HCT116 (cell line): ENCODE results near the gene LCLAT1. TPM values are rescaled to one million over a fixed set of nuclear protein-coding genes. Genes with fewer than 3 reads are reported as not detected.
"Not testable (repeated sequence)": the region's sequence is repeated elsewhere in the genome, so short reads cannot be mapped to it uniquely, and the experiment has no call there.

Source experiments
- ATAC-seq: fragments of 200-7000 bp; cut with Tn5 transposase; 2 replicates; pipeline ENCODE4 v1.9.1; 2020; ENCODE audit warnings: mild to moderate bottlenecking, moderate library complexity
- BruUV-seq: library from RNA; stranded (reverse); fragments of 400-500 nt; replicated peaks from 2 replicates; lab custom pipeline; 2021; lab: Mats Ljungman, UMichigan
- CTCF ChIA-PET: fragments of 300-600 bp; sonication (Branson Sonifier 250); formaldehyde crosslinking; loops from one replicate; lab custom pipeline; 2021; ENCODE audit warnings: antibody characterized with exemption; lab: Charles Lee
- POLR2A ChIA-PET: fragments of 300-600, 350-600 bp; sonication (Branson Sonifier 250); formaldehyde crosslinking; loops from one replicate; lab custom pipeline; 2021; ENCODE audit warnings: antibody characterized with exemption; lab: Charles Lee
- RAD21 ChIA-PET, 2 experiments: fragments of 300-600 bp; sonication (Branson Sonifier 250); formaldehyde crosslinking; loops; one replicate each; lab custom pipeline; 2023; ENCODE audit warnings: low total read pairs in 2 of 2; ENCODE audit not compliant: uncharacterized antibody in 2 of 2, unreplicated experiment in 2 of 2, low non-redundant PET in 1 of 2; lab: Charles Lee
- DNase-seq: peaks from one replicate; pipeline ENCODE4 v3.0.0-alpha.2; 2010; ENCODE audit warnings: low read depth, low spot score
- H2AFZ ChIP-seq: fragments of 200-600 bp; shearing (Covaris generic), sonication (generic); 2 replicates; pipeline ENCODE4 v1.6.1; 2017; ENCODE audit warnings: low read depth, mixed run types, mixed read lengths, antibody characterized with exemption, low read length; ENCODE audit not compliant: poor library complexity, severe bottlenecking
- H3K27ac ChIP-seq: 2 replicates; pipeline ENCODE4 v1.5.1; 2012; ENCODE audit warnings: low read depth, low read length
- H3K27me3 ChIP-seq: fragments of 200-600 bp; sonication (generic); 2 replicates; pipeline ENCODE4 v1.6.1; 2016; ENCODE audit warnings: mixed run types, low read length, mixed read lengths; ENCODE audit not compliant: insufficient read depth
- H3K36me3 ChIP-seq, 2 experiments: fragments of 200-500 bp in 1 of 2; fragments of 200-600 bp in 1 of 2; sonication (Bioruptor generic) in 1 of 2; sonication (generic) in 1 of 2; 2 replicates each; pipeline versions ENCODE4 v1.5.1 to v1.6.1; 2014 to 2016; ENCODE audit warnings: low read length in 2 of 2, inconsistent platforms in 1 of 2, mixed read lengths in 1 of 2, mixed run types in 1 of 2; ENCODE audit not compliant: insufficient read depth in 2 of 2, control insufficient read depth in 1 of 2
- H3K4me1 ChIP-seq, 2 experiments: fragments of 200-600 bp in 1 of 2; sonication (generic) in 1 of 2; 2 replicates each; pipeline versions ENCODE4 v1.5.1 to v1.6.1; 2012 to 2017; ENCODE audit warnings: low read length in 2 of 2, inconsistent platforms in 1 of 2, mild to moderate bottlenecking in 1 of 2, mixed read lengths in 1 of 2, mixed run types in 1 of 2, moderate library complexity in 1 of 2; ENCODE audit not compliant: insufficient read depth in 2 of 2, control insufficient read depth in 1 of 2
- H3K4me2 ChIP-seq: fragments of 200-600 bp; sonication (generic); 2 replicates; pipeline ENCODE4 v1.6.1; 2017; ENCODE audit warnings: mixed run types, low read length, mixed read lengths
- H3K4me3 ChIP-seq, 2 experiments: fragments of 200-600 bp in 1 of 2; sonication (generic) in 1 of 2; replicated peaks in 1 of 2; 2 replicates each; pipeline ENCODE4 v1.5.1; 2011 to 2016; ENCODE audit warnings: low read length in 2 of 2, control low read depth in 1 of 2, low read depth in 1 of 2, mild to moderate bottlenecking in 1 of 2, mixed read lengths in 1 of 2, mixed run types in 1 of 2
- H3K79me2 ChIP-seq: fragments of 200-600 bp; sonication (generic); 2 replicates; pipeline ENCODE4 v1.6.1; 2017; ENCODE audit warnings: mild to moderate bottlenecking, mixed run types, low read length, moderate library complexity, mixed read lengths; ENCODE audit not compliant: insufficient read depth
- H3K9ac ChIP-seq: fragments of 200-600 bp; sonication (generic); 2 replicates; pipeline ENCODE4 v1.6.1; 2016; ENCODE audit warnings: low read length, mixed read lengths
- H3K9me2 ChIP-seq: fragments of 200-600 bp; sonication (generic), shearing (Covaris generic); 2 replicates; pipeline ENCODE4 v1.6.1; 2017; ENCODE audit warnings: mixed run types, mild to moderate bottlenecking, moderate library complexity; ENCODE audit not compliant: insufficient read depth
- H3K9me3 ChIP-seq, 2 experiments: fragments of 200-500 bp in 1 of 2; fragments of 200-600 bp in 1 of 2; sonication (Bioruptor generic) in 1 of 2; sonication (generic) in 1 of 2; 2 replicates each; pipeline ENCODE4 v1.6.1; 2014 to 2017; ENCODE audit warnings: low read length in 2 of 2, mixed read lengths in 2 of 2, inconsistent platforms in 1 of 2, low read depth in 1 of 2, mild to moderate bottlenecking in 1 of 2, mixed run types in 1 of 2, moderate library complexity in 1 of 2; ENCODE audit not compliant: control insufficient read depth in 1 of 2, insufficient read depth in 1 of 2
- H4K20me1 ChIP-seq: fragments of 200-600 bp; sonication (generic), shearing (Covaris generic); 2 replicates; pipeline ENCODE4 v1.6.1; 2017; ENCODE audit warnings: mixed run types, mild to moderate bottlenecking, moderate library complexity; ENCODE audit not compliant: insufficient read depth
- EGR1 ChIP-seq: IDR thresholded peaks from 2 replicates; pipeline ENCODE4 v1.6.1; 2012; ENCODE audit warnings: low read depth
- ELF1 ChIP-seq: IDR thresholded peaks from 2 replicates; pipeline ENCODE4 v1.6.1; 2012; ENCODE audit warnings: low read depth, borderline replicate concordance
- EZH2phosphoT487 ChIP-seq: fragments of 200-600 bp; IDR thresholded peaks from 2 replicates; pipeline ENCODE4 v1.6.1; 2018; ENCODE audit warnings: antibody characterized with exemption, borderline replicate concordance
- JUND ChIP-seq: IDR thresholded peaks from 2 replicates; pipeline ENCODE4 v1.6.1; 2012
- POLR2AphosphoS5 ChIP-seq: IDR thresholded peaks from 2 replicates; pipeline ENCODE4 v1.6.1; 2011; ENCODE audit warnings: mild to moderate bottlenecking, low read depth, low read length, moderate library complexity
- SRF ChIP-seq: IDR thresholded peaks from 2 replicates; pipeline ENCODE4 v1.6.1; 2012; ENCODE audit warnings: low read depth
- TCF7L2 ChIP-seq: IDR thresholded peaks from 2 replicates; pipeline ENCODE4 v1.7.0; 2011; ENCODE audit warnings: borderline replicate concordance, inconsistent platforms; ENCODE audit not compliant: insufficient read depth, insufficient read length; ENCODE audit errors: extremely low read depth
- YY1 ChIP-seq: IDR thresholded peaks from 2 replicates; pipeline ENCODE4 v1.6.1; 2011; ENCODE audit warnings: low read length, low read depth, moderate library complexity, mild to moderate bottlenecking; ENCODE audit not compliant: insufficient replicate concordance; ENCODE audit errors: extremely low read depth
- intact Hi-C: fragments of 100-400 bp; cut with micrococcal nuclease; formaldehyde crosslinking; loops from 2 replicates; pipeline ENCODE4 v1.10.0; 2022
- total RNA-seq: library from RNA; stranded (reverse); gene quantifications from one replicate; pipeline ENCODE4 v1.2.1, GENCODE V29; 2021; ENCODE audit not compliant: unreplicated experiment
- TF ChIP-seq, protein P1 (sequence below), 3 experiments: fragments of 200-600 bp in 1 of 3; sonication (generic) in 1 of 3; IDR thresholded peaks in 2 of 3; conservative IDR thresholded peaks in 1 of 3; 2 replicates each; pipeline ENCODE4 v1.5.1; 2012 to 2017; ENCODE audit warnings: low read depth in 2 of 3, low read length in 2 of 3, antibody characterized with exemption in 1 of 3, borderline replicate concordance in 1 of 3, control low read depth in 1 of 3, mild to moderate bottlenecking in 1 of 3, mixed read lengths in 1 of 3, mixed run types in 1 of 3, moderate library complexity in 1 of 3; ENCODE audit not compliant: insufficient read depth in 1 of 3

LCLAT1 gene
- total RNA-seq, 1 experiment from 2014 or later = 36.2 TPM

DNA sequence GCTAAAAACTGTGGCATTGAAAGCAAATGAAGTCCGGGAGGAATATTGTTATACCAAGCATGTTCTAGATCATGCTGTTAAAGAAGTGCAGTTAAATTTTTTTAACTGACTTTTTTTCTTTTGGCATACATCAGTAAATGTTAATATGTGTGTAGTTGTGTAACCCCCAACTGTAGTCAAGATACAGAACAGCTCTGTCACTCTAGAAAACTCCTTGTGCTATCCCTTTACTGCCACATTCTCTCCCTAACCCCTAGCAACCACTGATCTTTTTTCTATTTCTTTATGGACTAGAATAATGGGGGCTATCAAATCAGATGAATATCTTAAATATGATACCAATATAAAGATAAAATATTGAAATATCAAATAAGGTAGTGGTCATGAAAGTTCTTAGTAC lies 46.4 kb downstream of the LCLAT1 start (continued):
- TF ChIP-seq, protein P1, sequence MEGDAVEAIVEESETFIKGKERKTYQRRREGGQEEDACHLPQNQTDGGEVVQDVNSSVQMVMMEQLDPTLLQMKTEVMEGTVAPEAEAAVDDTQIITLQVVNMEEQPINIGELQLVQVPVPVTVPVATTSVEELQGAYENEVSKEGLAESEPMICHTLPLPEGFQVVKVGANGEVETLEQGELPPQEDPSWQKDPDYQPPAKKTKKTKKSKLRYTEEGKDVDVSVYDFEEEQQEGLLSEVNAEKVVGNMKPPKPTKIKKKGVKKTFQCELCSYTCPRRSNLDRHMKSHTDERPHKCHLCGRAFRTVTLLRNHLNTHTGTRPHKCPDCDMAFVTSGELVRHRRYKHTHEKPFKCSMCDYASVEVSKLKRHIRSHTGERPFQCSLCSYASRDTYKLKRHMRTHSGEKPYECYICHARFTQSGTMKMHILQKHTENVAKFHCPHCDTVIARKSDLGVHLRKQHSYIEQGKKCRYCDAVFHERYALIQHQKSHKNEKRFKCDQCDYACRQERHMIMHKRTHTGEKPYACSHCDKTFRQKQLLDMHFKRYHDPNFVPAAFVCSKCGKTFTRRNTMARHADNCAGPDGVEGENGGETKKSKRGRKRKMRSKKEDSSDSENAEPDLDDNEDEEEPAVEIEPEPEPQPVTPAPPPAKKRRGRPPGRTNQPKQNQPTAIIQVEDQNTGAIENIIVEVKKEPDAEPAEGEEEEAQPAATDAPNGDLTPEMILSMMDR (IDR thresholded peaks at IDR 0.05 in 2 of 3, conservative IDR thresholded peaks at IDR 0.05 in 1 of 3; ENCODE audit: borderline replicate concordance in 1 of 3, insufficient read depth in 1 of 3, low read depth in 2 of 3, low read length in 2 of 3) = no peak
- TF ChIP-seq POLR2AphosphoS5 (no peak), EZH2phosphoT487 (no peak), TCF7L2 (no peak), ELF1 (no peak), EGR1 (no peak), JUND (no peak), SRF (no peak), YY1 (no peak)

DNA sequence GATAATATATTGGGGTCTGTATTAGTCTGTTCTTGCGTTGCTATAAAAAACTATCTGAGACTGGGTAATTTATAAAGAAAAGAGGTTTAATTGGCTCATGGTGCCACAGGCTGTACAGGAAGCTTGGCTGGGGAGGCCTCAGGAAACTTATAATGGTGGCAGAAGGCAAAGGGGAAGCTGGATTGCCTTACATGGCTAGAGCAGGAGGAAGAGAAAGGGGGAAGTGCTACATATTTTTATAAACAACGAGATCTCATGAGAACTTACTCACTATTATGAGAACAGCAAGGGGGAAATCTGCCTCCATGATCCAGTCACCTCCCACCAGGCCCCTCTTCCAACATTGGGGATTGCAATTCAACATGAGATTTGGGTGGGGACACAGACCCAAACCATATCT lies 48.9 kb downstream of the LCLAT1 start:
- H3K27me3 ChIP-seq, H4K20me1 ChIP-seq, BruUV-seq, H3K9me2 ChIP-seq, H2AFZ ChIP-seq, H3K4me3 ChIP-seq, H3K9ac ChIP-seq, ATAC-seq, H3K36me3 ChIP-seq, POLR2A ChIA-PET, H3K4me2 ChIP-seq, H3K4me1 ChIP-seq, DNase-seq, intact Hi-C loops, H3K27ac ChIP-seq, RAD21 ChIA-PET, CTCF ChIA-PET: not testable (repeated sequence)
- Histone ChIP-seq H3K79me2 (peaks cover 73% of the 10 kb centered on the region), H3K9me3 (peaks cover 0 to 12% of the 10 kb centered on the region in 2 experiments; a peak in 1 of 4 replicates)
